Germinal center (tissue), 1 donor: ENCODE measurements around the gene TMEM92.

ENCODE experiments used
- DNase-seq: peaks from one replicate; pipeline ENCODE4 v3.0.0; 2012; ENCODE audit warnings: mixed read lengths, low spot score

Gene TMEM92

DNA sequence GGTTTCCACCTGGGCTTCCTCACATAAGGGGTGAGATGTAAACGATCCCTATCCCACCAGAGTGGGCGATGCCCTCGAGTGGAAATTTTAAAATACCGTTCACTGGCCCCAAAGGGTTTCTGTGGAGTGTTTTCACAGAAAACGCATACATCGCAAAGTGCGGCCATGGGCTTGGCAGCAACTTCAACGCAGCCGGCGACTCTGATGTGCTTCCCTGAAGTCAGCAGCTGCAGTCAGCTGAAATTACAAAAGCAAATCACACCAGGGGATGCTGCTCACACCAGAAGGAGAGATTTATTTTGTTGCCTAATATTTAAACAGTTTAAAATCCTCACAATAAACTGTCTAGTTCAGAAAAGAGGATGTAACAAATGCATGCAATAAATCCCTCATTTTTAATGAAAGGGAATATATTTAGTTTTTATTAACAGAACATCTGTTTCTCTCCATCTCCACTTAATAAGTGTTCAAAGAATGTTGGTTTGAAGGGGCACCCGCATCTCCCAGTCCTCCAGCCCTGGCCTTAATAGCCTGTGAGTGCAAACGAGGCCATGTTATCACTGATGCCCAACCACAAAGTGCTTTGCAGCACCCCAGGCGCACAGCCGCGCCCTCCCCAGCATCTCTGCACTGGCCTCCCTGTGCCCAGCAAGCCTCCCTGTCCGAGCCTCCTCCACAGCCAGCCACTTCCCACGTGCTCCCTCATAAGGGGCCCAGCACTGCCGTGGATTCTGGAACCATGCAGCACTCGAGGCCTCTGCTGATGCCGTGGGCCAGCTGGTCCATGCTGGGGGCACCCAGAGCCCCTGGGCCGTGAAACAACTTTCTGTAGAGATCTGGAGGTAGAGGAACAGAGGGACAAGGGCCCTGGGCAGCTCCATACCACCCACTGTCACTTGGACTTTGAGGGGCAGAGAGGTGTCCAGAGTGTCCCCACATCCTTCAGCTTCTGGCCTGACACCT is 54.4 kb downstream of the TMEM92 start:
- no peak for DNase-seq

DNA sequence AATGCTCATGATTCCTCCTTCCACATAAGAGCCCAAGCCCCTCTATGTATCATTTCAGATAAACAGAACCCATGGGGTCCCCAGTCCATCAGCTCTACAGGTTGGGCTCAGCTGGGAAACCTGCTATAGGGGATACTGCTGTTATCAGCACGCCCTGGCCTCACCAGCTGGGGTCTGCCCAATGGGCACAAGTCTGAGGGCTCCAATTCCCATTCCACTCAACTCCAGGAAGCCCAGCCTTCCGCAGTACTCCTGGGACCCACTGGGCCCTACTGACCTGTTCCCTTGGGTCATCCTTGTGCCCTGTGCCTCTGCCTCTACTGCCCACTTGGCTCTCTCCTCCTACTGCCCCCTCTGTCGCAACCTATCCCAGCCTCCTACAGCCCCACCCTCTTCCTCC is 55.5 kb downstream of the TMEM92 start:
- no peak for DNase-seq

DNA sequence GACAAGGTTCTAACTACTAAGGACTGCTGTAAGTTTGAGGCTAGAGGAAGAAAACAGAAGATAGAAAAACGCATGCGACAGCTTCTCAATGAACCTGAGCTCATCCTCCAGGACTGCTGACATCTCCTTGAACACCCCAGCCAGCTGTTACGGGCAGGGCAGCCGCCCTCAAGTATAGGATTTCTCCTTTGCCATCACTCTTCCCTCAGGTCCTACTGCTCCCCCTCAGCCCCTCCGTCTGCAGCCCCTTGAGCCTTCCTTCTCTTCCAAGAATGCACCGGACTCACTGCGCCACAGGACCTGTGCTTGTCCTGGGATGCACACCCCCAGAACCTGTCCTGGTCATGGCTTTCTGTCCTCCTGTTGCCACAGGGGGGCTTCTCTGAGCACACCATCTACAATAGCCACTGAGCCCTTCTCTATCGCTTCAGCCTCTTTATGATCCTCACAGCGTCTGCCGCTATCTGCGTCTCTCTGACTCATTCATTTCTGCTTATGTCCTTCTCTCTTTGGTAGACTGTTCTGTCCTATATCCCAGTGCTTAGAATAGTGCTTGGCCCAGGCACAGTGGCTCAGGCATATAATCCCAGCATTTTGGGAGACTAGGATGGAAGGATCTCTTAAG is 56.0 kb downstream of the TMEM92 start:
- no peak for DNase-seq
